Choroid plexus epithelial cell (primary cell): ENCODE data around the gene CIB4.
"Not testable (repeated sequence)": the region's sequence is repeated elsewhere in the genome, so short reads cannot be mapped to it uniquely, and the experiment has no call there.

Experiments used
- DNase-seq: peaks from one replicate; pipeline ENCODE4 v3.0.0-alpha.2; 2010; ENCODE audit warnings: low read depth
- H3K4me3 ChIP-seq: 2 replicates; pipeline ENCODE4 v1.5.1; 2011; ENCODE audit warnings: low read depth, mild to moderate bottlenecking, control low read depth, low read length, moderate library complexity
- CTCF ChIP-seq: conservative IDR thresholded peaks from 2 replicates; pipeline ENCODE4 v1.5.1; 2011; ENCODE audit warnings: low read depth, mild to moderate bottlenecking, control low read depth, inconsistent platforms, low read length, moderate library complexity

The CIB4 gene

DNA sequence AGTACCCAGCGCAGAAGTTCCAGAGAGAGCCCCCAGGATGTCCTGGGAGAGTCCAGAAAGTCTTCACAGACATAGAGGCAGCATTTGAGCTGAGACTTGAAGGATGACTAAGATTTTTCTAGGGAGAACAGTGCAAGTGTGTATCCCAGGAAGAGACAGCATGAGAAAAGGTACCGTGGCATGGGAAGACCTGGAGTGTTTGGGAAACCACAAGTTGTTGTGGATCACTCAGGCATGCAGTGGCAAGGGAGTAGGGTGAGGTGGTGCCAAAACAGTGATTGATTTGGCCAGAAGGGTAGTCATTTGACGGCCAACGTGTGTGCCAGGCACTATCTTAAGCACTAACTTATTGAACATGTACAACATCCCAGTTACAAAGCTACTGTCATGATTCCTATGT, 26.9 kb upstream of the CIB4 start:
- TF ChIP-seq CTCF, result no peak
- DNase-seq, result no peak
- H3K4me3 ChIP-seq, result no peak overlapping the region

DNA sequence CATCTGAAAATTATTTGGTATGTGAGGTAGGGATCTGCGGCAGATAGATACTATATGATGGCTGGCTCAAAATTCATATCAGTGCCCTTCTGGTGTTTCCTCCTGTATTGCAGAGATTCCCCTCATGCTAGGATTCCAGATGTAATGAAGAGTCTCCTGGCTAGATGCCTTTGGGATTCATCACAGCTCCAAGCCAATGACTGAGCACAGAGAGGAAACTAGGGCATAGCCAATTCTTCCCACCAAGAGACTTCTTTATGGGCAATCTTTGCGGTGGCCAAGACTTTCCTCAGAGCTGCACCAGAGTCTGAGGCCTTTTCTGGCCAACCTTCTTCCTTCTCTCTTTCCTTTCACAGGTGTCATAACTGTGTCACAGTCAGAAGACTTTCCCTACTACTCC, 25.5 kb upstream of the CIB4 start:
- TF ChIP-seq CTCF, result no peak
- H3K4me3 ChIP-seq, result no peak overlapping the region
- no peak for DNase-seq

- H3K4me3 ChIP-seq, DNase-seq: not testable (repeated sequence)
Observed at GRCh38 chr2:26665296-26665695, 24.1 kb upstream of the CIB4 start.

DNA sequence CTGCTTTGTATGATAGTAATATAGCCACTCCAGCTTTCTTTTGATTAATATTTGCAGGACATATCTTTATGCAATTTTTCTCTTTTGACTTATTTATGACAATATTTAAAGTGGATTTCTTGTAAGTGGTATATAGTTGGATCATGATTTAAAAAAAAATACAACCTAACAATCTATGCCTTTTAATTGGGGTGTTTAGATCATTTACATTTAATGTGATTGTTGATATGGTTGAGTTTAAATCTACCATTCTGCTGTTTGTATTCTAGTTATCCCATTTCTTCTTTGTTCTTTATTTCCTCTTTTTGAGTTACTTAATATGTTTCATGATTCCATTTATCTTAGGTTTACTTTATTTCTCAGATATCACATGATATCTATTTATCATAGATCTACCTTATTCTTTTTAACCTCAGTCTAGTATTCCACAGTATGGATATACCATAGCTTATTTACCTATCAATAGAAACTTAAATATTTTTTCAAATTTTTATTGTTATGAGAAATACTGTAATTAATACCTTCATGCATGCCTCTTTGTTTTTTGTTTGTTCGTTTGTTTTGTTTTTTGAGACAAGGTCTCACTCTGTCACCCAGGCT, 19.3 kb upstream of the CIB4 start:
- TF ChIP-seq CTCF, result no peak
- no peak for DNase-seq
- no peak overlapping the region for H3K4me3 ChIP-seq

GRCh38 chr2:26658691-26659346, 17.7 kb upstream of the CIB4 start:
- no peak overlapping the region for H3K4me3 ChIP-seq
- no peak for DNase-seq
- no peak for TF ChIP-seq CTCF

DNA sequence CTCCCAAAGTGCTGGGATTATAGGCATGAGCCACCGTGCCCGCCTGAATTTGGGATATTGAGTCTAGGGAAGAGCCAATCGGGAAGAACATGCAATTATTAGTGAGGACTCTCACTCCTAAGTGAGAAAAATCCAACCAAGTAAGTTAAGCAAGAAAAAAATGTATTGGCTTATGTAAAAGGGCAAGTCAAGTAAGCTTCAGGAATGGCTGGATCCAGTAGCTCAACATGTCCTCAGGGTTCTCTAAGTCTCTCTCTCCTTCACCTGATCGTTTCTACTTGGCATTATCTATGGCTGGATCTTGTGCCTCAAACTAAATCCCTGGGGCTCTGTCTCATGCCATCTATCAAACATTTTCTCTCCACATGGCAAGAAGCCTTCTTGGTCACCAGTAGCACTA, 16.1 kb upstream of the CIB4 start:
- TF ChIP-seq CTCF, result no peak
- H3K4me3 ChIP-seq, result no peak overlapping the region
- no peak for DNase-seq

- DNase-seq, result no peak
- no peak overlapping the region for H3K4me3 ChIP-seq
- no peak for TF ChIP-seq CTCF
Observed at GRCh38 chr2:26655611-26656195, 14.5 kb upstream of the CIB4 start.

- DNase-seq, H3K4me3 ChIP-seq: not testable (repeated sequence)
Observed at GRCh38 chr2:26655120-26655519, 14.0 kb upstream of the CIB4 start.
